Left colon (tissue), 2 donors: ENCODE data around the gene FAM13A. TPM values are rescaled to one million over a fixed set of nuclear protein-coding genes. Genes with fewer than 3 reads are reported as not detected.
"Not testable (repeated sequence)": the region's sequence is repeated elsewhere in the genome, so short reads cannot be mapped to it uniquely, and the experiment has no call there.

Source experiments
- ATAC-seq: fragments of 200-7000 bp; cut with Tn5 transposase; one replicate; pipeline ENCODE4 v1.9.1; 2020; ENCODE audit warnings: mild to moderate bottlenecking, moderate library complexity
- DNase-seq, 2 donors: peaks; one replicate each; pipeline ENCODE4 v3.0.0-alpha.2; 2020
- intact Hi-C, 2 donors: fragments of 100-400 bp; cut with DNase I in 1 of 2; cut with micrococcal nuclease in 1 of 2; formaldehyde crosslinking; loops; one replicate each; pipeline versions ENCODE4 v1.11.2 to v1.14.0; 2022; cut with DNase I, micrococcal nuclease
- total RNA-seq, 2 donors: library from RNA; stranded (reverse); fragmentation: NEBNext Ultra II Directional; extraction: Animal tissue kit (Norgen Biotek cat#: 25700); gene quantifications; one replicate each; pipeline ENCODE4 v1.2.1, GENCODE V29; 2021
- donor health status: DM: no; HTN: no; CAD: no.
- donor health status: DM: yes; HTN: yes; CAD: no.

FAM13A gene
- total RNA-seq, 2 donors from 2014 or later: 34.3 to 80.3 TPM

GRCh38 chr4:88933414-88934160 lies 123.4 kb downstream of the FAM13A start:
- no peak for DNase-seq

DNA sequence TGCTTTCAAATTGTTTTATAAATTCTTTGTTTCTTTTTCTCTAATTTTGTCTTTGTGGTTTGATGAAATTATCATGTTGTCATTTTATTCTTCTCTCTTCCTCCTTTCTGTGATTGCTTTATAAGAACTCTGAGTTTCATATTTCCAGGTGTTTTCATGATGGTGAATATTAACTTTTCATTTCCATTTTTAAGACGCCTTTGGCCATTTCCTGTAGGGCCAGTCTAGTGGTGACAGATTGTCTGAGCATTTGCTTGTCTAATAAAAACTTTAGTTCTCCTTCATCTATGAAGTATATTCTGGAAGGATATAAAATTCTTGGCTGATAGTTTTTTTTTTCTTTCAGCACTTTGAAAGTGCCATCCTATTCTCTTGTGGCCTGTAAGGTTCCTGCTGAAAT lies 128.1 kb downstream of the FAM13A start:
- ATAC-seq: no peak
- intact Hi-C loops: no loop called here
- no peak for DNase-seq

More at GRCh38 chr4:88933414-88934160, 123.4 kb downstream of the FAM13A start:
- no peak for ATAC-seq
- intact Hi-C loops: no loop called here

- ATAC-seq (no peak), DNase-seq (no peak)
- intact Hi-C loops: no loop called here
These were observed 129.6 kb downstream of the FAM13A start for GRCh38 chr4:88927420-88927819.

DNA sequence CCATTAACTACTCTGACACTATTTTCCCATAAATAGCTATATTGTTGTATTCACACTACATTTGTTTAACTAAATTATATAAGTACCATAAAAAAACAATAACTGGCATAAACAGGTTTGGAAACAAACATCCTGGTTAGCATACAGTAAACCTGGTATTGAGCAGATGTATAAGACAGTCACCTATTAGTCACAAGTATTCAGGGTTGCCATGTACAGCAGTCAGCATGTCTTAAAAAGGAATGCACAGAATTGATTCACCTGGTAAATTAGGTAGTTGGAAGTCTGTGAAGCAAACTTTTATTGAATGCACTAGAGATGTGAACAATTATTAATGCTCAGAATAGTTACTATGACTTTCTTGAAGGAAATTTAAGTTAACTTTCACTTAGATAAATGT lies 137.9 kb downstream of the FAM13A start:
- DNase-seq (no peak), ATAC-seq (no peak)
- intact Hi-C loops: no loop called here

DNA sequence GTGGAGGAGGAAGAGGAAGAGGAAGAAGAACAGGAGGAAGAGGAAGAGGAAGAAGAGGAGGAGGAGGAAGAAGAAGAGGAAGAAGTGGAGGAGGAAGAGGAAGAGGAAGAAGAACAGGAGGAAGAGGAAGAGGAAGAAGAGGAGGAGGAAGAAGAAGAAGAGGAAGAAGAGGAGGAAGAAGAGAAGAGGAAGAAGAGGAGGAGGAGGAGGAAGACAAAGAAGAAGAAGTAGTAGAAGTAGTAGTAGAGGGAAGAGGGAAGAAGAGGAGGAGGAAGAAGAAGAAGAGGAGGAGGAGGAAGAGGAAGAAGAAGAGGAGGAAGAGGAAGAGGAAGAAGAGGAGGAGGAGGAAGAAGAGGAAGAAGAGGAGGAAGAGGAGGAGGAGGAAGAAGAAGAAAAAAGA lies 143.8 kb downstream of the FAM13A start:
- DNase-seq, ATAC-seq, intact Hi-C loops: not testable (repeated sequence)

DNA sequence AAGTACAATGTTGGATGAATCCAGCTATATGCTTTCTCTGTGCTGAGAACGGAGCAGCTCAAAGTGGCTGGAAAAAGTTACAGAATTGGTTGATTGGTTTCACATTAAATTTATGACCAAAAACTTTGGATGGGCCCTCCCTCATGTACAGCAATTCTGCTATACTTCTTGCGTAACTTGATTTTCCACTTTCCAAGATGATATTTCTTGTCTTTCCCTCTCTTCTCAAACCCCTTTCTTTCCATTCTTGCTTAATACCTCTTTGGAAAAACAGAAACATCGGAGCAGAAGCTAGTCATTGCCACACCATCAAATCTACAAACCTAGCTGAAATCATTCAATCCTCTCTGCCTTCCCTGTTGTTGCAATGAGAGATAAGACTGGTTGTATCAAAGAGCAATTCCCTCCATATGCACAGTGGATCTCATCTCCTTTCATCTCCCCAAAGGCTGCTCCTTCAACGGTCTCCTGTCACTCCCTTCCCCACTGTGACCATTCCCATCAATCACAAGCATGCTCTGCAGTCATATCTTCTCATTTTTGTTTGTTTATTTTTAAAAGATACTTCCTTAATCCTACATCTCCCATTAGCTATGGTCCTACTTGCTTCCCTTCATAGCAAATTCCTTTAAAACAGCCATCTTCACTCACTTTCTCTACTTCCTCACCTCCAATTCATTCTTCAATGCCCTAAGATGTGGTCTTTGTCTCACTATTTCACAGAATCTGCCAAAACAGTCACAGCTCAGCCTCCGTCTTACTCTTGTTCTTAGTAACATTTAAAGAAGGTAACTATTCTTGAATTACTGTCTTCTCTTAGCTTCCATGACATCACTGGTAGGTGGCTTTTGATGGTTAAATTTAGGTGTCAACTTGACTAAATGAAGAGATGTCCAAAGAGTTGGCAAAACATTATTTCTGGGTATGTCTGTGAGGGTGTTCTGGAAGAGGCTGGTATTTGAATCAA lies 145.5 kb downstream of the FAM13A start:
- ATAC-seq (no peak), DNase-seq (no peak)
- intact Hi-C loops: no loop called here

GRCh38 chr4:88910101-88910500 lies 146.9 kb downstream of the FAM13A start:
- ATAC-seq: peak; percentile 58

GRCh38 chr4:88908521-88908920 lies 148.5 kb downstream of the FAM13A start:
- DNase-seq: peak; percentile 35 to 40
- intact Hi-C loops: no loop called here
- ATAC-seq: peak; percentile 91

More at GRCh38 chr4:88910101-88910500, 146.9 kb downstream of the FAM13A start:
- intact Hi-C loops: no loop called here
- DNase-seq: no peak

GRCh38 chr4:88908003-88908402 lies 149.0 kb downstream of the FAM13A start:
- ATAC-seq (peak; percentile 30), DNase-seq (no peak)
- intact Hi-C loops: no loop called here

- DNase-seq: no peak
- intact Hi-C loops: no loop called here
- no peak for ATAC-seq
These were observed 149.5 kb downstream of the FAM13A start for GRCh38 chr4:88907478-88907877.

DNA sequence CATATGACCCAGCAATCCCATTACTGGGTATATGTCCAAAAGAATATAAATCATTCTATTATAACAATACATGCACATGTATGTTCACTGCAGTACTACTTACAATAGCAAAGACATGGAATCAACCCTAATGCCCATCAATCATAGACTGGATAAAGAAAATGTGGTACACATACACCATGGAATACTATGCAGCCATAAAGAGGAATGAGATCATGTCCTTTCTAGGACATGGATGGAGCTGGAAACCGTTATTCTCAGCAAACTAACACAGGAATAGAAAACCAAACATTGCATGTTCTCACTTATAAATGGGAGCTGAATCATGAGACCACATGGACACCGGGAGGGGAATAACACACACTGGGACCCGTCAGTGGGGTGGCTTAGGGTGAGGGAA lies 152.7 kb downstream of the FAM13A start:
- ATAC-seq, DNase-seq, intact Hi-C loops: not testable (repeated sequence)

GRCh38 chr4:88900432-88900831 lies 156.6 kb downstream of the FAM13A start:
- DNase-seq (no peak), ATAC-seq (no peak)
- intact Hi-C loops: no loop called here

DNA sequence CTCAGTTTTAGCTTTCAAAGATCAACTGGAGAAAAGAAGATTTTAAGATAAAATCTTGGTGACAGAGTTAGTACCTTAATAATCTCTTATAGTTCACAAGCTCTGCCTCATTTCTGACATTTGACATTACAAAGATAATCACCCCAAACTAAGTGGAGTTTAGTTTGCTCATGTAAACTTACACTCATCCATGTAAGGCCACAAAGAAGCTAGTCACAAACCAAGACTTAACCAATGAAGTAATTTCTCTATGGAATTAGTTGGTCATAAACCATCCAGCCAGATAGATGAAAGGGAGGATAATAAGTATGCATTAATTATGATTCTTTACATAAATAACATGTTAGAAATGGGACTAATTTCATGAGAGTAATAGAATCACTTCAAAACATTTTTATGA lies 159.2 kb downstream of the FAM13A start:
- ATAC-seq (no peak), DNase-seq (no peak)
- intact Hi-C loops: no loop called here

DNA sequence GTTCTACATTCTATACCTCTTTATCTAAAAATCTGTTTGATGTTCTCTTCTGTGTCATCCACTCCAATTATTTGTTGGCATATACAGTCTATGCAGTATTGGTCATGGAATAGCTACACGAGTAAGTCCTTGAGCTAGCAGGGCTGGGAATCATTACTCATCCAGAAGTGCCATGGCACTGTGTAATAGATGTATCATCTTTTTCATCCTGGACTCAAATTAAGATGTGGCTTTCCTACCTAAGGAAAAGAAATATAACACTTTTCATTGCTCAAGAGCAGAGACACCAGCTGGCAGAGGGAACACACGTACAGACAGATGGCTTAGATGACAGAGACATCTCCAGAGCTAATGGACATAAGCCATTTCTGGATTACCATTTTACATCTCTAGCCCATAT lies 159.8 kb downstream of the FAM13A start:
- intact Hi-C loops: no loop called here
- ATAC-seq (no peak), DNase-seq (no peak)

DNA sequence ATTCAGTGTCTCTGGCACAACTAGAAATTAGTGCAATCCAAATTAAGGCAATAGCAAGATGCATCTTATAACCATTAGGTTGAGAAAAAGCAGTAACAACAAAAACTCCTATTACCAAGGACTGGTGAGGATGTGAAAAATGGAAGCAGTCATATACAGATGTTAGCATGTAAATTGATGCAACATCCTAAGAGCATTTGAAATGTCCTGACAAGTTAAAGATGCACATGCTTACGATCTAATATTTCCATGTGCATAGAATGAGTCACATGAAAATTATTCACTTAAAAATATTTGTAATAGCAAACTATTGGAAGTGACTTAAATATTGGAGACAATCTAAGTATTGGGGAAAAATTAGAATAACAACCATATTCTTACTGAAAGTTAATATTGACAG lies 163.0 kb downstream of the FAM13A start:
- intact Hi-C loops: no loop called here
- ATAC-seq: no peak
- DNase-seq: no peak

DNA sequence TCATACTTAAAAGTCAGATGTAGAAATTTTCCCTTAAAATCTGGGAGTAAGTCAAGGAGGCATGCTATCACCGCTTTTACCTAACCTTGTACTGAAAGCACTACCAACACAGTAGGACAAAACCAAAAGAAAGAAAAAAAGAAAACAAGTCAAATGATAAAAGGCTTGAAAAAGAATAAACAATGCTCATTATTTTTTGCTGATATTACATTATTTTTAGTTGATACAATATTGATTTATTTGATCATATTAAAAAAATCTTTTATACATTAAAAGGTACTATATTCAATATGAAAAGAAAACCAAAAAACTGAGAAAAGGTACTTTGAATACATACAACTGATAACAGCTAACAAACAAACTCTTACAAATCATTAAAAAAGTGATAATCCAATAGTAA lies 164.3 kb downstream of the FAM13A start:
- DNase-seq (no peak), ATAC-seq (no peak)
- intact Hi-C loops: no loop called here

- intact Hi-C loops: no loop called here
- ATAC-seq (peak; percentile 94), DNase-seq (no peak)
These were observed 165.3 kb downstream of the FAM13A start for GRCh38 chr4:88891636-88892035.

- intact Hi-C loops, DNase-seq, ATAC-seq: not testable (repeated sequence)
These were observed 169.6 kb downstream of the FAM13A start for GRCh38 chr4:88887409-88887808.

GRCh38 chr4:88881227-88881569 lies 175.8 kb downstream of the FAM13A start:
- no peak for ATAC-seq

More at GRCh38 chr4:88881227-88881569, 175.8 kb downstream of the FAM13A start:
- DNase-seq: no peak
- intact Hi-C loops: no loop called here
